ENCODE measurements around the gene PAX8. TPM values are rescaled to one million over a fixed set of nuclear protein-coding genes. Genes with fewer than 3 reads are reported as not detected.

Gene PAX8
- total and polyA plus RNA-seq, 2 of the 13 experiments (the other 11 are each of a cell fraction or from before 2014, with no cell fraction given): 1.5 to 8.8 TPM

GRCh38 chr2:113282747-113283533 lies 4.2 kb upstream of the PAX8 start (continued):
- no peak for TF ChIP-seq ZNF18 (CRISPR knock-in tag; IDR thresholded peaks at IDR 0.05; ENCODE audit: insufficient replicate concordance)
- no peak for TF ChIP-seq ZBED4 (CRISPR knock-in tag; IDR thresholded peaks at IDR 0.05; ENCODE audit: borderline replicate concordance)
- TF ChIP-seq HMGXB4 (CRISPR knock-in tag; IDR thresholded peaks at IDR 0.05; ENCODE audit: borderline replicate concordance in 1 of 2, low read depth in 1 of 2): peak; percentile 56 to 77; a peak in 2 of 4 replicates
- peak; percentile 86; the same call in 1 of the 2 replicates for TF ChIP-seq ZNF746 (CRISPR knock-in tag; IDR thresholded peaks at IDR 0.05)
- no peak for TF ChIP-seq ZNF839 (CRISPR knock-in tag; IDR thresholded peaks at IDR 0.05; ENCODE audit: borderline replicate concordance)
- no peak for TF ChIP-seq SMARCC2 (IDR thresholded peaks at IDR 0.05)
- TF ChIP-seq SOX13 (IDR thresholded peaks at IDR 0.05): no peak
- peak in 1 of 2 experiments; percentile 50; a peak in 1 of 4 replicates for TF ChIP-seq SOX13 (CRISPR knock-in tag; conservative IDR thresholded peaks at IDR 0.05 in 1 of 2, IDR thresholded peaks at IDR 0.05 in 1 of 2)
- TF ChIP-seq FOXP1 (IDR thresholded peaks at IDR 0.05): no peak
- no peak for TF ChIP-seq FOXP1 (CRISPR knock-in tag; IDR thresholded peaks at IDR 0.05)
- TF ChIP-seq TARDBP (CRISPR knock-in tag; IDR thresholded peaks at IDR 0.05): peak; percentile 42; the same call in 1 of the 2 replicates
- TF ChIP-seq ESRRA (CRISPR knock-in tag; IDR thresholded peaks at IDR 0.05; ENCODE audit: low read depth): 0 out of 2 replicates have a peak, but pooled peaks have one; percentile 13
- peak; percentile 55; the same call in 1 of the 2 replicates for TF ChIP-seq KDM3A (CRISPR knock-in tag; IDR thresholded peaks at IDR 0.05; ENCODE audit: low read depth)
- no peak for TF ChIP-seq SUZ12 (IDR thresholded peaks at IDR 0.05; ENCODE audit: low read depth, low read length)
- no peak; the same call in 1 of the 2 replicates for TF ChIP-seq ZNF749 (CRISPR knock-in tag; IDR thresholded peaks at IDR 0.05; ENCODE audit: borderline replicate concordance)
- no peak for TF ChIP-seq RARG (CRISPR knock-in tag; IDR thresholded peaks at IDR 0.05; ENCODE audit: low read depth)
